ENCODE data around the gene NSMF. TPM values are rescaled to one million over a fixed set of nuclear protein-coding genes. Genes with fewer than 3 reads are reported as not detected.

Gene NSMF
- total and polyA plus RNA-seq, 12 donors: 5.3 to 29.3 (median 10.9) TPM

DNA sequence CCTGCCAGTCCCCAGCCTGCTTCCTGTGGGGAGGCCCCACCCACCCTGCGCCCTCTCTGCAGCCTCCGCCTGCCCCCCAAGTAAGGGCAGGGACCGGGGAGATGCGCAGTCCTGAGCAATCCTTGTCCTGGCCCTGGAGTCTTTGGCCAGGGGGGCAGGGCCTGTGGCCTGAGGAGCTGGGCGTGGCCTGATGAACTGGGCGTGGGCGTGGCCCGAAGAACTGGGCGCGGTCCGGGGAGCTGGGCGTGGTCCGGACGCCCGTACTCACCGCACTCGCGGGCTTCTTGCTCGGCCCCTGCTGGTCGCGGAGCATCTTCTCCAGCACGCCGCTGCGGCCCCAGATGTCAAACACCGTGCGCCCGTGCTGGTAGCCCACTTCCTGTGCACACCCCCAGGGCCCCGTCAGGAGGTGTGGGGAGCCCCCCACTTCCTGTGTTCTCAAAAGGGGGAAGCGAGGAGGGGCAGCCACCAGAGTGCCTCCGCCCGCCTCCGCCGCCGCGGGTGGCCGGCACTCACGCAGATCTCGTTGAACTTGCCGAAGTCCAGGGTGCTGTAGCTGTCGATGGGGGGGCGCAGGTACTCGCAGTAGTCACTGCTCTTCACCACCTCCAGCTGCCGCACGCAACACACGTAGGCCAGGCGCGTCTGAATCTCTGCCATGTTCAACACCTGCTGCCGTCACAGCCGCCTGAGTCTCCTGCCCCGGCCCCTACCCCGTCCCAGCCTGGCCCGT, 2.7 kb upstream of the NSMF start:
- Histone ChIP-seq H3K4me1 (peaks cover 10 to 34% (median 17%) of the 10 kb centered on the region in 9 donors), H3K27ac (peak overlapping the region in 1 of 10 donors; percentile 71), H3K9me3 (no peaks in the 10 kb centered on the region), H3K4me3 (peak overlapping the region in 1 of 10 donors; percentile 34), H3K27me3 (peaks cover 0 to 14% (median 0%) of the 10 kb centered on the region in 7 donors), H3K36me3 (peaks cover 0 to 17% (median 0%) of the 10 kb centered on the region in 9 donors)
- TF ChIP-seq, protein P1, sequence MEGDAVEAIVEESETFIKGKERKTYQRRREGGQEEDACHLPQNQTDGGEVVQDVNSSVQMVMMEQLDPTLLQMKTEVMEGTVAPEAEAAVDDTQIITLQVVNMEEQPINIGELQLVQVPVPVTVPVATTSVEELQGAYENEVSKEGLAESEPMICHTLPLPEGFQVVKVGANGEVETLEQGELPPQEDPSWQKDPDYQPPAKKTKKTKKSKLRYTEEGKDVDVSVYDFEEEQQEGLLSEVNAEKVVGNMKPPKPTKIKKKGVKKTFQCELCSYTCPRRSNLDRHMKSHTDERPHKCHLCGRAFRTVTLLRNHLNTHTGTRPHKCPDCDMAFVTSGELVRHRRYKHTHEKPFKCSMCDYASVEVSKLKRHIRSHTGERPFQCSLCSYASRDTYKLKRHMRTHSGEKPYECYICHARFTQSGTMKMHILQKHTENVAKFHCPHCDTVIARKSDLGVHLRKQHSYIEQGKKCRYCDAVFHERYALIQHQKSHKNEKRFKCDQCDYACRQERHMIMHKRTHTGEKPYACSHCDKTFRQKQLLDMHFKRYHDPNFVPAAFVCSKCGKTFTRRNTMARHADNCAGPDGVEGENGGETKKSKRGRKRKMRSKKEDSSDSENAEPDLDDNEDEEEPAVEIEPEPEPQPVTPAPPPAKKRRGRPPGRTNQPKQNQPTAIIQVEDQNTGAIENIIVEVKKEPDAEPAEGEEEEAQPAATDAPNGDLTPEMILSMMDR (IDR thresholded peaks at IDR 0.05): peak in 1 of 9 donors; percentile 9
- 56 to 78% methylated on average over 51 to 52 of the region's 52 CpGs for WGBS, 2 donors
- intact Hi-C loops (cut with DNase I): no loop called here
- DNase-seq: peak in 1 of 2 donors; percentile 70
- peak in 1 of 8 donors; percentile 5 for ATAC-seq

DNA sequence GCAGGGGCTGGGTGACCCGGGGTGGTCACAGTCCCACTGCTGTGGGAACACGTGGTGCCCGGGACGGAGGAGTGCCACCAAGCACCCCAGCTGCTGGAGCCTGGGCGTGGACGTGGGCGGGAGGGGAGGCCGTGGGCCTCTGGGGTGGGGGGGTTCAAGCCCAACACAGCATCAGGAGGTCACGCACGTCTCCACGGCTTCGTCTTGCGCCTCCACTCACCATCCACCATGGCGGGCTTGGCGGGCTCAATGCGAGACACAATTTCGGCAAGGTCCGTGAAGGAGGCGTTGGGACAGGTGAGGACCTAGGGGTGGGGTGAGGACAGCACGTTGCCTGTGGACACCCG, 2.2 kb upstream of the NSMF start:
- peaks cover 0 to 14% (median 0%) of the 10 kb centered on the region in 7 donors for H3K27me3 ChIP-seq

DNA sequence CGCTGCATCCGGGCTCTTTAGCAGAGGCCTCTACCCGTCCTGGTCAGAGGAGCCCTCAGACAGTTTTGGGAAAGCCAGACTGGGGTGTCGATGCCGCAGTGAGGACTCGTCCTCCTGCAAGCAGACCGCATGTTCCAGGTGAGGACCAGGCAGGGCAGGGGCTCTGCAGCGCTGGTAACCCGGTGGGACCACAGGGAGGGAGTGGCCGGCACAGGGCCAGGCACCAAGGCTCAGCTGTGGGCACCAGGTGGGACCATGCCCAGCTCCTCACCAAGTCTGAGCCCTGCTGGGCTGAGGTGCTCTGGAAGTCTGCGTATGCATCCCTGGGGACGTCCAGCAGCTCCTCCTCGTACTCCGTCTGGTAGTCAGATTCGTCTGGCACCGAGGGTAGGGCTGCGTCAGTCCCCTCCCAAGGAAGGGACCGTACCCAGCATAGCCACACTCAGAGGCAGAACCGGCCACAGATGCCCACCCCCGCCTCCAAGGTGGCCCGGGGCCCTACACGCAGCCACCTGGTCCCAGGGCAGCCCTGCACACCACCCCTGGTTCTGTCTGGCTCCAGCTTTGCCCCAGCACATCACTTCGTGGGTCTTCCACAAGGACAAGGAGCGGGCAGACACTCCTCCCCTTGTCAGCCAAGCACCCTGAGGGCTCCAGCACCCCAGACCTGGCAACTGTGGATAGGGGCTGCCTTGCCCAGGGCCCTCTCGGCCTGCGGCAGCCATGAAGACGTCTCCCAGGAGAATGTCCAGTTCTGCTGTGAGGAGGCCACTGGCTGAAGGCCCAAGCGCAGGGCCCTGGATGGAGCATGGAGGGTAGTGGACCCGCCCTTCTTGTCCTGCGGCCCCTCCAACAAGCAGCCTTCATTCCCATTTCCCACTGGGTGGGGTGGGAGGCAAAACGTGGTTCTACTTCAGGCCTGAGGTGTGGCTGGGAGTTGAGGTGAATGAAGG, 1.5 kb upstream of the NSMF start:
- 94 to 95% methylated on average over 31 of the region's 31 CpGs for WGBS, 2 donors
- Histone ChIP-seq H3K27me3 (peaks cover 0 to 14% (median 0%) of the 10 kb centered on the region in 7 donors), H3K36me3 (peaks cover 0 to 24% (median 0%) of the 10 kb centered on the region in 9 donors), H3K9me3 (no peaks in the 10 kb centered on the region), H3K4me3 (no peak overlapping the region), H3K27ac (no peak overlapping the region), H3K4me1 (peaks cover 10 to 34% (median 17%) of the 10 kb centered on the region in 9 donors)
- TF ChIP-seq, protein P1 (IDR thresholded peaks at IDR 0.05): no peak
- intact Hi-C loops (cut with DNase I): no loop called here
- ATAC-seq: no peak
- peak in 1 of 2 donors; percentile 5 for DNase-seq

More for the DNA sequence above, 2.2 kb upstream of the NSMF start:
- intact Hi-C loops (cut with DNase I): no loop called here
- DNase-seq (peak in 1 of 2 donors; percentile 5), ATAC-seq (no peak)
- Histone ChIP-seq H3K4me1 (peaks cover 10 to 34% (median 17%) of the 10 kb centered on the region in 9 donors), H3K27ac (peak overlapping the region in 1 of 10 donors; percentile 71), H3K9me3 (no peaks in the 10 kb centered on the region), H3K36me3 (peaks cover 0 to 22% (median 0%) of the 10 kb centered on the region in 9 donors), H3K4me3 (peak overlapping the region in 1 of 10 donors; percentile 34)
- WGBS, 2 donors: 92 to 95% methylated on average over 21 of the region's 21 CpGs
- TF ChIP-seq, protein P1 (IDR thresholded peaks at IDR 0.05): no peak
